HL-60/S4 treated with retinoic acid at 250 ng/mL for 4 days and 3 days (cell line): Measurements from ENCODE around the gene USH1G.
"Not testable (repeated sequence)": the region's sequence is repeated elsewhere in the genome, so short reads cannot be mapped to it uniquely, and the experiment has no call there.

ENCODE experiments used
- in situ Hi-C: fragments of 300-500 bp; cut with MboI; formaldehyde crosslinking; loops from 2 replicates; pipeline ENCODE4 v1.7.0; 2022; ENCODE audit warnings: low sequenced_read_pairs

Gene USH1G

GRCh38 chr17:74906214-74906793 lies 16.8 kb downstream of the USH1G start:
- in situ Hi-C loops: not testable (repeated sequence)

- in situ Hi-C loops: no loop called here
Observed at GRCh38 chr17:74904687-74905409, 18.2 kb downstream of the USH1G start.

GRCh38 chr17:74903671-74904070 lies 19.4 kb downstream of the USH1G start:
- in situ Hi-C loops: no loop called here

GRCh38 chr17:74903034-74903433 lies 20.0 kb downstream of the USH1G start:
- in situ Hi-C loops: no loop called here

- in situ Hi-C loops: no loop called here
Observed at GRCh38 chr17:74901353-74902135, 21.5 kb downstream of the USH1G start.

GRCh38 chr17:74900208-74900607 lies 22.8 kb downstream of the USH1G start:
- in situ Hi-C loops: no loop called here

- in situ Hi-C loops: no loop called here
Observed at GRCh38 chr17:74898376-74898946, 24.6 kb downstream of the USH1G start.

GRCh38 chr17:74893936-74894671 lies 29.0 kb downstream of the USH1G start:
- in situ Hi-C loops: no loop called here

GRCh38 chr17:74892974-74893911 lies 29.8 kb downstream of the USH1G start, which contains the start of gene FADS6:
Gene FADS6 (minus strand): TSS chr17:74893633. CDS start chr17:74893595, 38 bp downstream.
- in situ Hi-C loops: no loop called here

GRCh38 chr17:74892013-74892841 lies 30.8 kb downstream of the USH1G start:
- in situ Hi-C loops: no loop called here

- in situ Hi-C loops: no loop called here
Observed at GRCh38 chr17:74890554-74890953, 32.5 kb downstream of the USH1G start.

GRCh38 chr17:74888469-74888868 lies 34.6 kb downstream of the USH1G start:
- in situ Hi-C loops: no loop called here

- in situ Hi-C loops: no loop called here
Observed at GRCh38 chr17:74883241-74883745, 39.8 kb downstream of the USH1G start.

GRCh38 chr17:74882517-74883240 lies 40.4 kb downstream of the USH1G start:
- in situ Hi-C loops: no loop called here

- in situ Hi-C loops: no loop called here
Observed at GRCh38 chr17:74881073-74881472, 42.0 kb downstream of the USH1G start.

GRCh38 chr17:74879308-74879707 lies 43.7 kb downstream of the USH1G start:
- in situ Hi-C loops: no loop called here

- in situ Hi-C loops: no loop called here
Observed at GRCh38 chr17:74878658-74879057, 44.4 kb downstream of the USH1G start.
